ENCODE results near the gene GAB2. TPM values are rescaled to one million over a fixed set of nuclear protein-coding genes. Genes with fewer than 3 reads are reported as not detected.
"Not testable (repeated sequence)": the region's sequence is repeated elsewhere in the genome, so short reads cannot be mapped to it uniquely, and the experiment has no call there.

The GAB2 gene
- total RNA-seq, 1 donor from 2014 or later, result 10.9 TPM

DNA sequence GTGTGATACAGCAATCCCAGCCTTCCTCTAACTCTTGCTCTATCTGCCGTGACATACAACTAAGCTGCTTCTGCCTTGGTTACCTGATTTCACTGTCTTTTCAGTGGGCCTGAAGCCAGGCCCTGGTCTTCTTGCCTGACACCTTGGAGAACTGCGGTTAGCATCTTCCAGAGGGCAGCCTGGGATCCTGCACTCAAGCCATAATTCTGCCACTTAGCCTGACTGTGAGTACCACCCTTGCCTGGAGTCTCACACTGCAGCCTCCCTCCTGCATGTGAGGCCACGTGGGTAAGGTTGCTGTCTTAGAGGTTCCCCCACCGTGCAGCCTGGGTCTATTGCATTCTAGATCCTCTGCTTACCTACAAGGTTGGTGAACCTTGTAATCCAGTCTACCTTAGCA lies 193.1 kb downstream of the GAB2 start:
- DNase-seq (ENCODE audit: low spot score), result no peak
- Mint-ChIP-seq H3K4me1 (ENCODE audit: low read depth) (no peaks in the 10 kb centered on the region), H3K27ac (ENCODE audit: unreplicated experiment) (peak overlapping the region; percentile 38), H3K36me3 (ENCODE audit: low read depth) (peaks cover 25% of the 10 kb centered on the region), H3K27me3 (ENCODE audit: low read depth) (no peaks in the 10 kb centered on the region), H3K9me3 (ENCODE audit: low read depth) (no peaks in the 10 kb centered on the region), H3K4me3 (ENCODE audit: unreplicated experiment) (no peak overlapping the region)
- TF ChIP-seq, protein P1, sequence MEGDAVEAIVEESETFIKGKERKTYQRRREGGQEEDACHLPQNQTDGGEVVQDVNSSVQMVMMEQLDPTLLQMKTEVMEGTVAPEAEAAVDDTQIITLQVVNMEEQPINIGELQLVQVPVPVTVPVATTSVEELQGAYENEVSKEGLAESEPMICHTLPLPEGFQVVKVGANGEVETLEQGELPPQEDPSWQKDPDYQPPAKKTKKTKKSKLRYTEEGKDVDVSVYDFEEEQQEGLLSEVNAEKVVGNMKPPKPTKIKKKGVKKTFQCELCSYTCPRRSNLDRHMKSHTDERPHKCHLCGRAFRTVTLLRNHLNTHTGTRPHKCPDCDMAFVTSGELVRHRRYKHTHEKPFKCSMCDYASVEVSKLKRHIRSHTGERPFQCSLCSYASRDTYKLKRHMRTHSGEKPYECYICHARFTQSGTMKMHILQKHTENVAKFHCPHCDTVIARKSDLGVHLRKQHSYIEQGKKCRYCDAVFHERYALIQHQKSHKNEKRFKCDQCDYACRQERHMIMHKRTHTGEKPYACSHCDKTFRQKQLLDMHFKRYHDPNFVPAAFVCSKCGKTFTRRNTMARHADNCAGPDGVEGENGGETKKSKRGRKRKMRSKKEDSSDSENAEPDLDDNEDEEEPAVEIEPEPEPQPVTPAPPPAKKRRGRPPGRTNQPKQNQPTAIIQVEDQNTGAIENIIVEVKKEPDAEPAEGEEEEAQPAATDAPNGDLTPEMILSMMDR (IDR thresholded peaks at IDR 0.05), result no peak

GRCh38 chr11:78223320-78223954 lies 194.2 kb downstream of the GAB2 start:
- no peak overlapping the region for H3K27ac Mint-ChIP-seq (ENCODE audit: unreplicated experiment)
- TF ChIP-seq, protein P1 (IDR thresholded peaks at IDR 0.05), result no peak
- DNase-seq (ENCODE audit: low spot score), result no peak
- H3K4me1 Mint-ChIP-seq (ENCODE audit: low read depth), result no peaks in the 10 kb centered on the region
- peaks cover 30% of the 10 kb centered on the region for H3K36me3 Mint-ChIP-seq (ENCODE audit: low read depth)
- no peaks in the 10 kb centered on the region for H3K9me3 Mint-ChIP-seq (ENCODE audit: low read depth)
- no peak overlapping the region for H3K4me3 Mint-ChIP-seq (ENCODE audit: unreplicated experiment)
- H3K27me3 Mint-ChIP-seq (ENCODE audit: low read depth), result no peaks in the 10 kb centered on the region

GRCh38 chr11:78222726-78223125 lies 194.9 kb downstream of the GAB2 start:
- not testable (repeated sequence) for H3K9me3 Mint-ChIP-seq (ENCODE audit: low read depth); H3K4me1 Mint-ChIP-seq (ENCODE audit: low read depth); H3K4me3 Mint-ChIP-seq (ENCODE audit: unreplicated experiment); DNase-seq (ENCODE audit: low spot score); H3K27me3 Mint-ChIP-seq (ENCODE audit: low read depth); H3K27ac Mint-ChIP-seq (ENCODE audit: unreplicated experiment)
- peaks cover 34% of the 10 kb centered on the region for H3K36me3 Mint-ChIP-seq (ENCODE audit: low read depth)

- no peaks in the 10 kb centered on the region for H3K4me1 Mint-ChIP-seq (ENCODE audit: low read depth)
- H3K27me3 Mint-ChIP-seq (ENCODE audit: low read depth), result no peaks in the 10 kb centered on the region
- H3K9me3 Mint-ChIP-seq (ENCODE audit: low read depth), result no peaks in the 10 kb centered on the region
- no peak overlapping the region for H3K27ac Mint-ChIP-seq (ENCODE audit: unreplicated experiment)
- no peak overlapping the region for H3K4me3 Mint-ChIP-seq (ENCODE audit: unreplicated experiment)
- TF ChIP-seq, protein P1 (IDR thresholded peaks at IDR 0.05), result no peak
- peaks cover 38% of the 10 kb centered on the region for H3K36me3 Mint-ChIP-seq (ENCODE audit: low read depth)
- DNase-seq (ENCODE audit: low spot score), result no peak
Observed at GRCh38 chr11:78221396-78222315, 196.0 kb downstream of the GAB2 start.

DNA sequence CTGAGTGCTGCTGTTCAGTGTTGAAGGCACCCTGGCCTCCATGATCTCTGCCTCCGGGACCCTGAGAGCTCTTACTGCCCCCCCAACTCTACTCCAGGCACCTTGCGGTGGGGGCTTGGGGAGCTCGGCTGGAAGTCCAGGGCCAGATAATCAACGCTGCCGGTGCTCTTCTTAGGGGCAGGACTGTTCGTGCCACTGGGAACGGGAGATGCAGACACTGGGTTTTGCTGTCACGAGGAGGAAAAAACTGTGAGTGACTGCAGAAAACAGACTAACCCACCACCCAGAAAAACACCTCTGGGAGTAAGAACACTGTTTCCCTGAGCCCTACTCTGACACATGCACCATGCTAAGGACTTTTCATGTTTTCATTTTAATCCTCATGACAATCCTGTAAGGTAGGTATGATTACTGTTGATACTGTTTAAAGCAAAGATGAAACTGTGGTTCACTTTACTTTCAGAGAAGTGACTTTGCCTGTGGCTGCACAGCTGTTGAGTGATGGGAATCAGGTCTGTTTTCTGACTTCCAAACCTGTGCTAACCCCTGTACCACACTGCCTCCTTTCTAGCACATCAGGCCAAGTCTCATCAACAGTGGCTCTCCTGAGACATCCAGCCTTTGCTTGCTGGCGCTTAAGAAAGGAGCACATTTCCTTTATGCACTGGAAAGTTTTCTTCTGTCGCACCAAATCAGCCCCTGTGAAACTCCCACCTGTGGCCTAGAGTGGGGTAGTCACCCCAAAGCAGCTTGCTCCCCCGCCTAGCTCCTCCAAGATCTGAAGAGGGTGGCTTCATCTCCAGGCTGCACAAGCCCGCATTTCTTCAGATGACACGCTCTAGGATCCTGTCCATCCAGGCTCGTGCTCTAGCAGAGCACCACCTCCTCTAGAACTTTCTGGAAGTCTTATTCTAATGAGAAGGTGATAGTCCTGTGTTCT lies 197.1 kb downstream of the GAB2 start:
- Mint-ChIP-seq H3K4me3 (ENCODE audit: unreplicated experiment) (no peak overlapping the region), H3K27ac (ENCODE audit: unreplicated experiment) (no peak overlapping the region), H3K4me1 (ENCODE audit: low read depth) (no peaks in the 10 kb centered on the region), H3K27me3 (ENCODE audit: low read depth) (no peaks in the 10 kb centered on the region), H3K36me3 (ENCODE audit: low read depth) (peaks cover 42% of the 10 kb centered on the region), H3K9me3 (ENCODE audit: low read depth) (no peaks in the 10 kb centered on the region)
- TF ChIP-seq, protein P1 (IDR thresholded peaks at IDR 0.05), result no peak
- no peak for DNase-seq (ENCODE audit: low spot score)

Measured in chondrocyte (in vitro differentiated cells).